Testis (tissue), 3 donors: ENCODE data around the gene CES2. TPM values are rescaled to one million over a fixed set of nuclear protein-coding genes. Genes with fewer than 3 reads are reported as not detected.

ENCODE experiments used
- DNase-seq: peaks from one replicate; pipeline ENCODE4 v3.0.0-alpha.2; 2019
- H3K27ac ChIP-seq, 2 donors: fragments of 200-600 bp; sonication (generic); one replicate each; pipeline ENCODE4 v1.5.1; 2019
- H3K27me3 ChIP-seq: fragments of 200-600 bp; sonication (generic); one replicate; pipeline ENCODE4 v1.5.1; 2019
- H3K36me3 ChIP-seq: fragments of 200-600 bp; sonication (generic); one replicate; pipeline ENCODE4 v1.5.1; 2017; ENCODE audit warnings: low read depth; ENCODE audit errors: missing control alignments
- H3K4me1 ChIP-seq: fragments of 200-600 bp; sonication (generic); one replicate; pipeline ENCODE4 v1.5.1; 2019
- H3K4me3 ChIP-seq, 2 donors: fragments of 200-600 bp; sonication (generic); one replicate each; pipeline ENCODE4 v1.5.1; 2017 to 2019
- H3K9me3 ChIP-seq: fragments of 200-600 bp; sonication (generic); one replicate; pipeline ENCODE4 v1.5.1; 2017
- POLR2A ChIP-seq: fragments of 450-650 bp; IDR thresholded peaks from one replicate; pipeline ENCODE4 v1.6.1; 2017; ENCODE audit warnings: antibody characterized with exemption, mild to moderate bottlenecking, moderate library complexity
- WGBS, 2 donors: methylation state at CpG; one replicate each; pipeline ENCODE4 v1.1.5; 2018; 5-methylcytosine and 5-hydroxymethylcytosine counted together
- intact Hi-C: fragments of 100-400 bp; cut with DNase I; formaldehyde crosslinking; loops from one replicate; pipeline ENCODE4 v1.15.1; 2023; ENCODE audit warnings: low total_unique reads
- polyA plus RNA-seq: library from polyadenylated mRNA; stranded (reverse); fragments of 350-450 nt; fragmentation: Illumina TruSeq; extraction: RNeasy Lipid Tissue Mini Kit (QIAGEN cat#74804); gene quantifications from one replicate; pipeline ENCODE4 v1.2.3, GENCODE V29; 2014; ENCODE audit warnings: low read depth, low replicate concordance; ENCODE audit not compliant: insufficient read depth
- total RNA-seq, 2 donors: library from RNA; depleted of rRNA; stranded (reverse); fragments of >200 nt; gene quantifications; one replicate each; pipeline ENCODE4 v1.2.3, GENCODE V29; 2016
- TF ChIP-seq, protein P1 (sequence below), 3 experiments: fragments of 450-650 bp in 2 of 3; fragments of 200-600 bp in 1 of 3; sonication (generic) in 1 of 3; IDR thresholded peaks; one replicate each; pipeline ENCODE4 v1.5.1; 2016 to 2019; ENCODE audit warnings: antibody characterized with exemption in 3 of 3, mild to moderate bottlenecking in 2 of 3, moderate library complexity in 1 of 3

CES2 gene
- total and polyA plus RNA-seq, 3 donors from 2014 or later = 34.4 to 51.9 (median 49.1) TPM

GRCh38 chr16:66946541-66946940 lies 11.2 kb downstream of the CES2 start:
- no peaks in the 10 kb centered on the region for H3K9me3 ChIP-seq
- H3K4me3 ChIP-seq = no peak overlapping the region
- 68 to 78% methylated on average over 7 of the region's 7 CpGs for WGBS, 2 donors
- no peaks in the 10 kb centered on the region for H3K36me3 ChIP-seq
- DNase-seq = no peak
- TF ChIP-seq POLR2A = no peak
- TF ChIP-seq, protein P1, sequence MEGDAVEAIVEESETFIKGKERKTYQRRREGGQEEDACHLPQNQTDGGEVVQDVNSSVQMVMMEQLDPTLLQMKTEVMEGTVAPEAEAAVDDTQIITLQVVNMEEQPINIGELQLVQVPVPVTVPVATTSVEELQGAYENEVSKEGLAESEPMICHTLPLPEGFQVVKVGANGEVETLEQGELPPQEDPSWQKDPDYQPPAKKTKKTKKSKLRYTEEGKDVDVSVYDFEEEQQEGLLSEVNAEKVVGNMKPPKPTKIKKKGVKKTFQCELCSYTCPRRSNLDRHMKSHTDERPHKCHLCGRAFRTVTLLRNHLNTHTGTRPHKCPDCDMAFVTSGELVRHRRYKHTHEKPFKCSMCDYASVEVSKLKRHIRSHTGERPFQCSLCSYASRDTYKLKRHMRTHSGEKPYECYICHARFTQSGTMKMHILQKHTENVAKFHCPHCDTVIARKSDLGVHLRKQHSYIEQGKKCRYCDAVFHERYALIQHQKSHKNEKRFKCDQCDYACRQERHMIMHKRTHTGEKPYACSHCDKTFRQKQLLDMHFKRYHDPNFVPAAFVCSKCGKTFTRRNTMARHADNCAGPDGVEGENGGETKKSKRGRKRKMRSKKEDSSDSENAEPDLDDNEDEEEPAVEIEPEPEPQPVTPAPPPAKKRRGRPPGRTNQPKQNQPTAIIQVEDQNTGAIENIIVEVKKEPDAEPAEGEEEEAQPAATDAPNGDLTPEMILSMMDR (IDR thresholded peaks at IDR 0.05) = no peak
- intact Hi-C loops = no loop called here
- no peak overlapping the region for H3K27ac ChIP-seq
- peaks cover 16% of the 10 kb centered on the region for H3K4me1 ChIP-seq
- no peaks in the 10 kb centered on the region for H3K27me3 ChIP-seq

DNA sequence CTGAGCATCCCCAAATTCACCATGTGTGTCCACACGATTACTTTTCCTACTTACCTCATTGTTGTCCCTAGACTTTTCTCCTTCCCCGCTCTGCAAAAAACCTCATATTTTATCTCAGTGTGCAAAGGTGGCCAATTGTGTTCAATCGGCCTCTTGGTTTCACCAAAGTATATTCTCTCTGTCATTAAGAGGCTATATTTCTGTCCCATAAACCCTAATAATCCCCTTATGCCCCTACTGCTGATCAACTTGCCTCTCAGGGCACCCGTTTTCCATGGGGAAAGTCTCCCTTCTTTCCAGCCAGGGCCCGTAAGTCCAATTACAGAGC lies 11.6 kb downstream of the CES2 start:
- Histone ChIP-seq H3K27me3 (no peaks in the 10 kb centered on the region), H3K4me3 (no peak overlapping the region), H3K9me3 (no peaks in the 10 kb centered on the region), H3K4me1 (peaks cover 16% of the 10 kb centered on the region), H3K36me3 (no peaks in the 10 kb centered on the region), H3K27ac (no peak overlapping the region)
- 35 to 38% methylated on average over 5 of the region's 5 CpGs for WGBS, 2 donors
- no peak for DNase-seq
- intact Hi-C loops = no loop called here
- TF ChIP-seq POLR2A = no peak
- TF ChIP-seq, protein P1 (IDR thresholded peaks at IDR 0.05) = no peak

DNA sequence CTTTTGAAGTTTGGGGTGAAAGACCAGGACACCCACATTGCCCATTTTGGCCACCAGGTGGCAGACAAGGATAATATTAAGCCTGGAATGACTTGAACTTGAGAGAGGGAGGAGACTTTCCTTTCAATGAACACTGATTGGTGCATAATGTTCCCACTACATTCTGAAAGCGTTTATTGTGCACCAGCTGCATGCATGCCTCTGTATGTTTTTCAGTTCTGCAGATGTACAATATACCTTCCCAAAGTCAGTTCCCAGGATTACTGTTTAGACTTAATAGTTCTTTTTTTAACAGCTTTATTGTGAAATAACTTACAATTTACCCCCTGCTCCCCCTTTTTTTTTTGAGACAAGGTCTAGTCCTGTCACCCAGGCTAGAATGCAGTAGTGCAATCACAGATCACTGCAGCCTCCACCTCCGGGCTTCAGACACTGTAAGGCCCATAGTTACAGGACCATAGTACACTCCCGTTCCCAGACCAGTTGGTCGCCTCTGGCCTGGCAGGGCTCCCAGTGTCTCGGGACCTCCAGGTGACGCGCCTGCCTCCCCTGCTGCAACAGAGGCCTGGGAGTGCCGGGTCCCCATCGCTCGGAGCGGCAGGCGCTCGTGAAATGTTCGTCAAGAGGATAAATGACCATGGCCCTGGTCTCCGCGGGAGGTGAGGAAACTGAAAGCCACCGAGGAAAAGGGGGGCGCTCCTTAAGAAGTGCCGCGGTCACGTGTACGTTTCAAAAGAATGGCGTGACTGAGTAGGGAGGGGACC lies 12.2 kb downstream of the CES2 start:
- 0 to 1% methylated on average over 22 to 23 of the region's 23 CpGs for WGBS, 2 donors
- intact Hi-C loops = no loop called here
- DNase-seq = peak; percentile 93
- TF ChIP-seq, protein P1 (IDR thresholded peaks at IDR 0.05) = peak; percentile 87 to 94 (median 94)
- TF ChIP-seq POLR2A = no peak
- no peaks in the 10 kb centered on the region for H3K27me3 ChIP-seq
- H3K36me3 ChIP-seq = no peaks in the 10 kb centered on the region
- H3K4me1 ChIP-seq = peaks cover 16% of the 10 kb centered on the region
- peak overlapping the region; percentile 31 to 56 for H3K4me3 ChIP-seq
- no peak overlapping the region for H3K27ac ChIP-seq
- no peaks in the 10 kb centered on the region for H3K9me3 ChIP-seq

GRCh38 chr16:66948134-66948836 lies 13.0 kb downstream of the CES2 start:
- intact Hi-C loops = no loop called here
- H3K4me3 ChIP-seq = peak overlapping the region; percentile 31 to 56
- DNase-seq = peak; percentile 20
- H3K27ac ChIP-seq = no peak overlapping the region
- H3K36me3 ChIP-seq = no peaks in the 10 kb centered on the region
- no peaks in the 10 kb centered on the region for H3K9me3 ChIP-seq
- TF ChIP-seq POLR2A = no peak
- TF ChIP-seq, protein P1 (IDR thresholded peaks at IDR 0.05) = no peak
- 0 to 1% methylated on average over 17 to 41 of the region's 44 CpGs for WGBS, 2 donors
- H3K4me1 ChIP-seq = peaks cover 16% of the 10 kb centered on the region
- no peaks in the 10 kb centered on the region for H3K27me3 ChIP-seq
